ENCODE results near the gene TET3.

Gene TET3

GRCh38 chr2:73972846-73973245 lies 11.9 kb upstream of the TET3 start:
- Mint-ChIP-seq H3K36me3 (ENCODE audit: low read depth) (peaks cover 4% of the 10 kb centered on the region), H3K9me3 (no peaks in the 10 kb centered on the region), H3K27me3 (no peaks in the 10 kb centered on the region), H3K4me3 (no peak overlapping the region), H3K27ac (no peak overlapping the region), H3K4me1 (peaks cover 61% of the 10 kb centered on the region)
- no peak for ATAC-seq
- no peak for DNase-seq

GRCh38 chr2:73975731-73976130 lies 9.0 kb upstream of the TET3 start:
- no peak for ATAC-seq
- Mint-ChIP-seq H3K36me3 (ENCODE audit: low read depth) (no peaks in the 10 kb centered on the region), H3K4me3 (no peak overlapping the region), H3K27me3 (no peaks in the 10 kb centered on the region), H3K9me3 (no peaks in the 10 kb centered on the region), H3K27ac (no peak overlapping the region), H3K4me1 (peaks cover 68% of the 10 kb centered on the region)
- no peak for DNase-seq

- no peak for ATAC-seq
These were observed 7.9 kb upstream of the TET3 start for GRCh38 chr2:73976803-73977202.

GRCh38 chr2:73977466-73977865 lies 7.2 kb upstream of the TET3 start:
- H3K27ac Mint-ChIP-seq: no peak overlapping the region
- H3K9me3 Mint-ChIP-seq: no peaks in the 10 kb centered on the region
- H3K36me3 Mint-ChIP-seq (ENCODE audit: low read depth): no peaks in the 10 kb centered on the region
- H3K4me1 Mint-ChIP-seq: peaks cover 66% of the 10 kb centered on the region
- ATAC-seq (no peak), DNase-seq (no peak)
- no peak overlapping the region for H3K4me3 Mint-ChIP-seq
- H3K27me3 Mint-ChIP-seq: no peaks in the 10 kb centered on the region

More at GRCh38 chr2:73976803-73977202, 7.9 kb upstream of the TET3 start:
- Mint-ChIP-seq H3K4me3 (no peak overlapping the region), H3K4me1 (peaks cover 68% of the 10 kb centered on the region), H3K36me3 (ENCODE audit: low read depth) (no peaks in the 10 kb centered on the region), H3K27me3 (no peaks in the 10 kb centered on the region), H3K9me3 (no peaks in the 10 kb centered on the region), H3K27ac (no peak overlapping the region)
- no peak for DNase-seq

GRCh38 chr2:73979021-73979420 lies 5.7 kb upstream of the TET3 start:
- Mint-ChIP-seq H3K9me3 (no peaks in the 10 kb centered on the region), H3K27ac (peak overlapping the region; percentile 63), H3K27me3 (no peaks in the 10 kb centered on the region), H3K36me3 (ENCODE audit: low read depth) (no peaks in the 10 kb centered on the region), H3K4me1 (peaks cover 68% of the 10 kb centered on the region), H3K4me3 (peak overlapping the region; percentile 79)
- DNase-seq (peak; percentile 59), ATAC-seq (peak; percentile 97)

- H3K27me3 Mint-ChIP-seq: no peaks in the 10 kb centered on the region
- peaks cover 69% of the 10 kb centered on the region for H3K4me1 Mint-ChIP-seq
- no peak for DNase-seq
- ATAC-seq: no peak
- peak overlapping the region; percentile 79 for H3K4me3 Mint-ChIP-seq
- no peaks in the 10 kb centered on the region for H3K36me3 Mint-ChIP-seq (ENCODE audit: low read depth)
- H3K27ac Mint-ChIP-seq: peak overlapping the region; percentile 63
- H3K9me3 Mint-ChIP-seq: no peaks in the 10 kb centered on the region
These were observed 5.0 kb upstream of the TET3 start for GRCh38 chr2:73979686-73980085.

- ATAC-seq (no peak), DNase-seq (no peak)
- Mint-ChIP-seq H3K36me3 (ENCODE audit: low read depth) (no peaks in the 10 kb centered on the region), H3K4me1 (peaks cover 67% of the 10 kb centered on the region), H3K9me3 (no peaks in the 10 kb centered on the region), H3K4me3 (peak overlapping the region; percentile 79), H3K27ac (peak overlapping the region; percentile 41), H3K27me3 (no peaks in the 10 kb centered on the region)
These were observed 4.1 kb upstream of the TET3 start for GRCh38 chr2:73980566-73980965.

- peaks cover 72% of the 10 kb centered on the region for H3K4me1 Mint-ChIP-seq
- no peaks in the 10 kb centered on the region for H3K27me3 Mint-ChIP-seq
- no peaks in the 10 kb centered on the region for H3K9me3 Mint-ChIP-seq
- H3K27ac Mint-ChIP-seq: peak overlapping the region; percentile 41
- peak overlapping the region; percentile 79 for H3K4me3 Mint-ChIP-seq
- H3K36me3 Mint-ChIP-seq (ENCODE audit: low read depth): no peaks in the 10 kb centered on the region
- no peak for ATAC-seq
- peak; percentile 63 for DNase-seq
These were observed 3.4 kb upstream of the TET3 start for GRCh38 chr2:73981081-73982001.

GRCh38 chr2:73982140-73982617 lies 2.5 kb upstream of the TET3 start:
- Mint-ChIP-seq H3K27ac (no peak overlapping the region), H3K4me3 (no peak overlapping the region), H3K4me1 (peaks cover 78% of the 10 kb centered on the region), H3K27me3 (no peaks in the 10 kb centered on the region), H3K36me3 (ENCODE audit: low read depth) (peaks cover 6% of the 10 kb centered on the region), H3K9me3 (no peaks in the 10 kb centered on the region)
- ATAC-seq: no peak
- DNase-seq: no peak

- Mint-ChIP-seq H3K4me1 (peaks cover 82% of the 10 kb centered on the region), H3K27ac (peak overlapping the region; percentile 87), H3K9me3 (no peaks in the 10 kb centered on the region), H3K27me3 (no peaks in the 10 kb centered on the region), H3K4me3 (peak overlapping the region; percentile 75), H3K36me3 (ENCODE audit: low read depth) (peaks cover 17% of the 10 kb centered on the region)
- DNase-seq (no peak), ATAC-seq (no peak)
These were observed 1.1 kb upstream of the TET3 start for GRCh38 chr2:73983322-73984202.

- Mint-ChIP-seq H3K27me3 (no peaks in the 10 kb centered on the region), H3K9me3 (no peaks in the 10 kb centered on the region), H3K36me3 (ENCODE audit: low read depth) (peaks cover 26% of the 10 kb centered on the region), H3K4me1 (peaks cover 82% of the 10 kb centered on the region), H3K4me3 (no peak overlapping the region), H3K27ac (no peak overlapping the region)
- DNase-seq (peak; percentile 73), ATAC-seq (peak; percentile 4)
These were observed 205 bp downstream of the TET3 start for GRCh38 chr2:73984922-73985307.

- Mint-ChIP-seq H3K27me3 (no peaks in the 10 kb centered on the region), H3K36me3 (ENCODE audit: low read depth) (peaks cover 32% of the 10 kb centered on the region), H3K4me3 (peak overlapping the region; percentile 86), H3K9me3 (peaks cover under 1% of the 10 kb centered on the region), H3K4me1 (peaks cover 82% of the 10 kb centered on the region), H3K27ac (peak overlapping the region; percentile 81)
- DNase-seq (peak; percentile 81), ATAC-seq (peak; percentile 55)
These were observed 786 bp downstream of the TET3 start for GRCh38 chr2:73985308-73986084.

- Mint-ChIP-seq H3K4me1 (peaks cover 78% of the 10 kb centered on the region), H3K27ac (peak overlapping the region; percentile 81), H3K36me3 (ENCODE audit: low read depth) (peaks cover 38% of the 10 kb centered on the region), H3K4me3 (peak overlapping the region; percentile 86), H3K9me3 (peaks cover 5% of the 10 kb centered on the region), H3K27me3 (no peaks in the 10 kb centered on the region)
- peak; percentile 30 for ATAC-seq
- peak; percentile 57 for DNase-seq
These were observed 1.5 kb downstream of the TET3 start for GRCh38 chr2:73986085-73986681.

All from activated naive CD8-positive, alpha-beta T cell treated with anti-CD3 and anti-CD28 coated beads, Interleukin-2, amount 50 U/mL, for 24 hours (primary cell).